Stimulated activated naive CD8-positive, alpha-beta T cell treated with anti-CD3 and anti-CD28 coated beads, Interleukin-15, amount 100 ng/mL, for 72 hours (primary cell): ENCODE measurements around the gene TMEM184B.

Source experiments
- ATAC-seq: fragments of 150-1000 bp; cut with Tn5 transposase; 2 replicates; pipeline ENCODE4 v1.10.0; 2021; ENCODE audit warnings: mild to moderate bottlenecking, moderate library complexity
- DNase-seq, 2 donors: peaks; one replicate each; pipeline ENCODE4 v3.0.0; 2021 to 2022
- H3K27ac Mint-ChIP-seq, 2 donors: one replicate each; pipeline ENCODE4 v1.8.0; 2022; ENCODE audit warnings: mild to moderate bottlenecking in 2 of 2, mixed read lengths in 2 of 2, moderate library complexity in 2 of 2
- H3K27me3 Mint-ChIP-seq: one replicate; pipeline ENCODE4 v1.8.0; 2022; ENCODE audit warnings: mixed read lengths
- H3K4me1 Mint-ChIP-seq: one replicate; pipeline ENCODE4 v1.8.0; 2022; ENCODE audit warnings: mild to moderate bottlenecking, mixed read lengths
- H3K4me3 Mint-ChIP-seq, 2 donors: one replicate each; pipeline ENCODE4 v1.8.0; 2022; ENCODE audit warnings: mild to moderate bottlenecking in 2 of 2, mixed read lengths in 2 of 2, moderate library complexity in 1 of 2
- H3K9me3 Mint-ChIP-seq, 2 donors: one replicate each; pipeline ENCODE4 v1.8.0; 2022; ENCODE audit warnings: mixed read lengths in 2 of 2

TMEM184B gene

DNA sequence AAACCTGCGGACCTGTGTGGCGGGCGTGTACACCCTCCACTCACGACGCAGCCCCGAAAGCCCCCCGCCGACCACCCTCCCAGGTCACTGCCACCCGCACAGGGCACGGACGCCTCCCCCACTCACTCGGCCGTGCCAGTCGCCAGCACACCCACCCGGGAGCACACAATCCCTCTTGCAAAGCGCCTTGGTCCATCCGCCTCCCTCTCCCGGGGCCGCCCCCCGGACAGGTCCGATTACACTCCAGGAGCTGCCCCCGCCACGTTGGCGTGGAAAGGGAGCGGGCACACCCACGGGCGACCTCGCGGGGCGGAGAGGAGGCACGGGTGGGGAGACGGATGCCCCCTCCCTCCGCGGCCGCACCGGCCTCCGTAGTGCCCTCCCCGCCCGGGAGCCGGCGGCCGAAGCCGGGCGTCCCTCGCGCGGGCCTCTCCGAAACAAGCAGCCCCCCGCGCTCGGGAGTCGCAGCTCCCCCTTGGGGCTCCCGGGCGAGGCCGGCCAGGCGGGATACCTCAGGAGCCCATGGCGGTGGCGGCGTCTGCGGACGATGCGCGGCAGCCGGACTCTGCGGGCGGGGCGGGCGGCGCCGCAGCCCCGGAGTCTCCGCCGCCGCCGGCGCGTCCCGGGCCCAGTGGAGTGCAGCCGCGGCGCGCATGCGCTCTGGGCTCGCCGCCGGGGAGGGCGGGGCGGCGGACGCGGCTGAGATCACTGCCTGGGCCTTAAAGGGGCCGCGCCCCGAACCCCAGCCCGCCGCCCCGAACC, at the start of gene TMEM184B:
TMEM184B (minus strand) TSS at position 638 of the 762 bp plus-strand sequence. CDS start 25,049 bp downstream, outside the sequence.
- H3K27me3 Mint-ChIP-seq: peaks cover 8% of the 10 kb centered on the region
- peak within 1 kb of the TSS; percentile 95 to 97 for H3K27ac Mint-ChIP-seq
- peaks cover 53% of the 10 kb centered on the region for H3K4me1 Mint-ChIP-seq
- ATAC-seq: peak; percentile 95
- H3K4me3 Mint-ChIP-seq: peak within 1 kb of the TSS; percentile 87 to 91
- peak; percentile 79 to 87 for DNase-seq
- no peaks in the 10 kb centered on the region for H3K9me3 Mint-ChIP-seq

DNA sequence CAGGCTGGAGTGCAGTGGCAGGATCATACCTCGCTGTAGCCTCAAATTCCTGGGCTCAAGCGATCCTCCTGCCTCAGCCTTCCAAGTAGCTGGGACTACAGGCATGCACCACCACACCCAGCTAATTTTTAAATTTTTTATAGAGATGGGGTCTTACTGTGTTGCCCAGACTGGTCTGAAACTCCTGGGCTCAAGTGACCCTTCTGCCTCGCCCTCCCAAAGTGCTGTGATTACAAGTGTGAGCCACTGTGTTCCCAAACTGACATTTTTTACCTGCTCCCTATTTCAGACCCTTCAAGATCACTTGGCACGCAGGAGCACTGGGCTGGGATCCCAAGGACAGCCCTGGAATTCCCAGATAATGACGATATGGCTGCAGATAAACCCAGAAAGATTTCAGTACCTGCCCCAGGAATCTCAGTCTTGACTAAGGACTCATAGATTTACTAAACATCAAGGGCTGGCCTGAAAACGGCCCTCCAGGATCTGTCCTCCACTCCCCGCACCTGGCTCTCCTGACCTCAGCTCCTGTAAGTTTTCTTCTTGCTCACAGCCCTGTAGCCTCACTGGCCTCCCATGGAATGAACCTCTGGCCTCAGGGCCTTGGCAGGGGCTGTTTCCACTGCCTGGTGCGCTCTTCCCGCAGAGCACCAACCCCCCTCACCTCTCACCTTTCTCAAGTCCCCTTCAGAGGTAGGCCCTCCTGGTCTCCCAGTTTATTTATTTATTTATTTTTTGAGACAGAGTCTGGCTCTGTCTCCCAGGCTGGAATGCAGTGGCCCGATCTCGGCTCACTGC, 48.0 kb upstream of the TMEM184B start:
- Mint-ChIP-seq H3K9me3 (no peaks in the 10 kb centered on the region), H3K27me3 (no peaks in the 10 kb centered on the region), H3K4me3 (no peak overlapping the region), H3K27ac (peak overlapping the region in 1 of 2 donors; percentile 4), H3K4me1 (peaks cover 19% of the 10 kb centered on the region)
- ATAC-seq: no peak
- no peak for DNase-seq

DNA sequence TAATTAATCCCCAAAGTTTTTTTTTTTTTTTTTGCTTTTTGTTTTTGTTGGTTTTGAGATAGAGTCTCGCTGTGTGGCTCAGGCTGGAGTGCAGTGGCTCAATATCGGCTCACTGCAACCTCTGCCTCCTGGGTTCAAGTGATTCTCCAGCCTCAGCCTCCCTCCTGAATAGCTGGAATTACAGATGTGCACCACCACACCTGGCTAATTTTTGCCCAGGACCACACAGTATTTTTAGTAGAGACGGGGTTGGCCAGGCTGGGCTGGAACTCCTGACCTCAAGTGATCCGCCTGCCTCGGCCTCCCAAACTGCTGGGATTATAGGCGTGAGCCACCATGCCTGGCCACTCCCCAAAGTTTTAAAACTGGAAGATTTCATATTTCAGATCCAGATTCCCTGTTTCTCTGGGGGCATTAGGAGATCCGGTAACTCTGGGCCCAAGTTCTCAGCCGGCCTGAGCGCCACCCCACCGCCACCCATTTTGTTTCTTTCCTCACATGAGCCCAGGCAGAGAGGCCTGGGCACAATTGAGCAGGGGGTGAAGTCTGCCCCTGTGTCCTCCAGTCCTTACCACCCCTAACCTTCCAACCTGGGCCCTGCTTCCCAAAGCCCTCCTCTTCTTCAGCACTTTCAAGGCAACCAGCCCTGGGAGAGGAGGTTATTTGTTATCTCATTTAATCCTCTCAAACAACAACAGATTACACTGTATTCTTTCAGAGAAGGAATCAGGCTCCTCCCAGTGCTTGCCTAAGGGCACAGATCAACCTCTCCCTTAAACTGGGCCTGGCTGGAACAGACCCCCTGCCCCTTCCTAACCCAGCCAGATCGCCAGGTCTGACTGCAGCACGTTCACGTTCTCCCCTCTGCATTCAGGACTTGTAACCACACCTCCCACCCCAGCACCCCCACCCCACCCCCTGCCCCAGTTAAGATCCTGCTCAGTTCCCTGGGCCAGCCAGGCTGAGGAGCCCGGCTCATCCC, 46.3 kb upstream of the TMEM184B start:
- H3K27ac Mint-ChIP-seq: peak overlapping the region in 1 of 2 donors; percentile 4
- no peaks in the 10 kb centered on the region for H3K27me3 Mint-ChIP-seq

DNA sequence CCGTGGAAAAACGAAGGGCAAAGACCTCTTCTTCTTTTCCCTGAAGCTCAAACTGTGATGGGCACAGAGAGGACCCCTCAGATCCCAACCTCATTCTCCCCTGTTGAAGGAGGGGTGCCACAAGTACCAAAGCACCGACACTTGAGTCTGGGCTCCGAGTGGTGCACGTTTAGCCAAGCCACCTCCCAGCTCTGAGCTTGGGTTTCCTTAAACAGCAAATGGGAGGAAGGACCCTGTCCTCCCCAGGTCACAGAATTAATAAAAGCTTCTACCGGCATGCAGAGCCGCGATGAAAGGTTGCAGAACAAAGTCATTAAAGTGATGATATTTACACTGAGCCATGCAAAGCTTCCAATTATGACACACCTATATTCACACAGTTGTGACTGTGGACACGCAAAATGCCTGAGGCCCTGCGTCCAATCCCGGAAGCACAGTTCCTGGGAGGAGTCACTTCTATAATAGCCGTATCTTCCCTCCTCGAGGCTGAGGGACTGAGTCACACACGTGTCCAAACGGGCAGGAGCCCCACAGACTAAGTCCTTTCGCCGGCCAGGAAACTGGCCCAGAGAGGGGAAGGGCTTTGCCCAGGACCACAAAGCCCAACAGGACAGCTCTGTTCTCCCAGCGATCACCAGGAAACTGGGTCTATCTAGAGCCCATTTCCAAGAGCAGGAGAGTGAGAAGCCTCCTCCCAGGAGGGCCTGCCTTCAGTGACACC, 45.3 kb upstream of the TMEM184B start:
- DNase-seq: no peak

More for the DNA sequence above, 46.3 kb upstream of the TMEM184B start:
- H3K4me1 Mint-ChIP-seq: peaks cover 36% of the 10 kb centered on the region
- DNase-seq (no peak), ATAC-seq (no peak)
- H3K9me3 Mint-ChIP-seq: no peaks in the 10 kb centered on the region
- H3K4me3 Mint-ChIP-seq: no peak overlapping the region

DNA sequence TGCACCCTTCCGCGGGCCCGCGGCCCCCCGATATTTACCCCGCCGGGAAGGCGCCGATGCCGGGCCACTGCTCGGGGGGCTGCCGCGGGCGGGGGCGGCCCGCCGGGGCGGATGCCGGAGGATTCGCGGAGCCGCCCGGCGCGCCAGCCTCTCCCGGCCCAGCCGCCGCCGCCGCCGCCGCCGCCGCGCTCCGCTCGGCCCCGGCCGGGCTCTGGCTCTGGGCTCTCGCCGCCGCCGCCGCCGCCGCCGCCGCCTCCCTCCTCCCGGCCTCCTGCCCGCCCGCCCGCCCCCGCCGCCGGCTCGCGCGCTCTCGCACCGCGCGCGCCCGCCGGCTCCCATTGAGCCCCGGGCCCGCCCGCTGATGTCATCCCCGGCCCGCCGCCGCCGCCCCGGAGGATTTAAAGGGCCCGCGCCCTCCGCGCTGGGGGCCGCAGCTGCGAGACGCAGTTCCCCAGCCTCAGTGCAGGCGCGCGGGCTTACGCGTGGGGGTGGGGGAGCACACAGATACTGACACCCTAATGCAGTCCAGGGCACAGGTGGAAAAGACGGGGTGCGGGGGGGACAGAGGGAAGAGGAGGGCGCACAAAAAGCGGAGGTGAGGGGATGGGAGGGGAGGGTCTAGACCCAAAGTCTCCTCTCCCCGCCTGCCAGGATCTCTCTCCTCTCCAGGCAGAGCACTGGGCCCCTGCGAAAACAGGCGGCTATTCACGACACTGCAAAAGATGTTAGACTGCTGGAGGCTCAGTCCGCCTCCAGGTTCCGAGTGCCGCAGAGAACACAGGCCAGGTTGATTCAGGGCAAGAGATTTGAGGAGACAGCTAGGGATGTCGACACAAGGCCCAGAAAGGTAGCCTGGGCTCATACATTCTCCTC, 44.5 kb upstream of the TMEM184B start, which contains the start of gene CSNK1E:
CSNK1E (minus strand) TSS at position 312 of the 873 bp plus-strand sequence. CDS start 3,276 bp downstream, outside the sequence.
- H3K27me3 Mint-ChIP-seq: no peaks in the 10 kb centered on the region
- H3K27ac Mint-ChIP-seq: peak within 1 kb of the TSS; percentile 98
- H3K4me3 Mint-ChIP-seq: peak within 1 kb of the TSS; percentile 92 to 95
- ATAC-seq (peak; percentile 65), DNase-seq (peak; percentile 64 to 68)
- peaks cover 53% of the 10 kb centered on the region for H3K4me1 Mint-ChIP-seq
- H3K9me3 Mint-ChIP-seq: no peaks in the 10 kb centered on the region

More for the DNA sequence above, 45.3 kb upstream of the TMEM184B start:
- Mint-ChIP-seq H3K4me3 (peak overlapping the region; percentile 84 to 86), H3K27me3 (no peaks in the 10 kb centered on the region), H3K27ac (peak overlapping the region; percentile 90 to 93), H3K4me1 (peaks cover 45% of the 10 kb centered on the region), H3K9me3 (no peaks in the 10 kb centered on the region)
- no peak for ATAC-seq

DNA sequence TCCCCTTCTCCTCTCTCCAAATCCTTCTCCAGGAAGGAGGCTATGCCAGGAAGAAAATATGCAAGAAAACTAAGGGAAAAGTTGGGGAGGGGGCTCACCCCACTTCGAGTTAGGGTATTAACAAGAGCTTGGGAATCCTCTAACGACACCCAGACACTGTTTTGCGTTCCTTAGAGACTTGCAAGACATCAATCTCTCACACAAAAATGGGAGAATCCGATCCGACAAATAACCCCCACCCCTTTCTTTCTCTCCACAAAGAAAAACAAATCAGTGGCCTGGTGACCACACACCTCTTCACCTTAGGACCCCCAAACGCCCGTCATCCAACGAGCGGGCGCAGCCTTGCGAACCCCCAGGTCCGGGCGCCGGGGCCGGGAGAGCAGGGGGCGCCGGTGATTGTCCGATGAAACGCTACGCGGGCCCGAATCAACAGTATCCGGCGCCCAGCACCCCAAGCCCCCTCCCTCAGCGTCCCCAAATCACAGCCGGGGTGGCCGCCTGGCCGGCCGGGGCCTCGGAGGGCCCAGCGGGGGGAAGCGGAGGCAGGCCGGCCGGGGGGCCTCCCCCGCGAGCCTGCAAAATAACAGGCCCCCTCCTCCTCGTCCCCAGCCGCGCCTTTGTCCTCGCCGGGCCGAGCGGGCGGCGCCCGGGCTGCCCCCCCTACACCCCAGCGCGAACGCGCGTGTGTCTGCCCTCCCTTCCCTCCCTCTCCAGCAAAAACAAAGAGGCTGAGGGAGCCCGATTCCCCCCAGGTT, 43.7 kb upstream of the TMEM184B start:
- Mint-ChIP-seq H3K27ac (peak overlapping the region; percentile 98), H3K4me1 (peaks cover 62% of the 10 kb centered on the region), H3K27me3 (no peaks in the 10 kb centered on the region), H3K4me3 (peak overlapping the region; percentile 92 to 95), H3K9me3 (no peaks in the 10 kb centered on the region)
- peak; percentile 55 to 65 for DNase-seq
- ATAC-seq: peak; percentile 69

DNA sequence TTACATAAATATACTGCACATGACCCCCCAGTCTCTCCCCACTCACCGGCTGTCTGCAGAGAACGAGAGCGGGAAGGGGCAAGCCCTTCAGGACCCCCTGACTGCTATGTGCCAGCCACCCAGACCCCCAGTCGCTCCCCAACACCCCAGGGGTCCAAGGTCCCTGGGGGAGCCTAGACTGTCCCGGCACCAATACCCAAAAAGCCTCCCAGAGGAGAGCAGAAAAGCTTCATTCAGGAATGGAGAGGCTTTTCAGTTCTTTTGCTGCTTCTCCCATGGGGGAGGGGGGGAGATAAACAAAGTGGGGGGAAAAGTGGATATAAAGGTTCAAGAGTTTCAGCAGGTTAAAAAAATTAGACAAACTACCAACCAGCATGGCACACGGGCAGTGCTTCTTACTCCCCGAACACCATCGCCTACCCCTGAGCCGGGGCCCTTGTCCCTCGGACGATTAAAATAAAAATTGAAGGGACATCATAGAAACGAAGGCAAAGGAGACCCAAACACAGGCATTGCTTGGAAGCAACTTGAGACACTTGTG, 43.1 kb upstream of the TMEM184B start:
- Mint-ChIP-seq H3K27me3 (no peaks in the 10 kb centered on the region), H3K9me3 (no peaks in the 10 kb centered on the region), H3K27ac (peak overlapping the region; percentile 98), H3K4me3 (peak overlapping the region; percentile 92 to 95), H3K4me1 (peaks cover 68% of the 10 kb centered on the region)
- DNase-seq: no peak
- ATAC-seq: no peak

DNA sequence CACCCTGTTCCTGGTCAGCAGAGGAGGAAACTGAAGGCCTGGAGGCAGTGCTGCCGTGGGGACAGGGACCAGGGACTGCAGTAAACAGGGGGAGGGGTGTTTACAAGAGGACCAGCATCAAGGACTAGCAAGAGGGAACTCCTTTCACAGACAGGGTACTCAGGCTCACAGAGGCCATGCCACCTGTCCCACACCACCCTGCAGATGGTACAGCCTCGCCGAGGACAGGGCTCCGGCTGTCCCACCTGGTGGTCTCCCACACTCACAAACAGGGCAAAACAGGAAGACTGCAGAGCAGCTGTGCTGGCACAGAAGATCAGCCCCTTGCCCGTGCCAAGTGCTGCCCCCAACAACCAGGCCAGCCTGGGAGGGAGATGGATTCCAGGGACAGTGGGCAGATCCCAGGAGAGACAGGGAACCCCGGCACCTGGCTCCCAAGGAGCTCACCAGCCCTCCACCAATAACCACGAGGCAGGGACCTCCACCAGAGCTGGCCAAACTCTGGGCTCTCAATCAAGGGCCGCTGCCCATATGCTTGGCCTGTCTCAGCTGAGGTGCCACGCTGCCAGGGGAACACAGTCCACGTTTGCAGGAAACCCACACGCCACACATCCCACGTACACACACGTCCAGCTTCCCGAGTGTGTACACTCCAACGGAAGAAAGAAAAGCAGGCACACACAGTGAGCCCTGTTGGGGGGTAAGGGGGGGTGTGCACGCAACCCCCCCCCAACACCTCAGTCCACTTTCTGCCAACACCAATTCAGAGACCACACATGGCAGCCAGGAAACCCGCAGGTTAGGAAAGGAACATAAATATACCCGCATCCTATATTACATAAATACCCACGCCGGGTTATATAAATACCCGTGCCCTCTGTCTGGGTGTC, 42.4 kb upstream of the TMEM184B start:
- ATAC-seq (peak; percentile 8), DNase-seq (peak in 1 of 2 donors; percentile 31)
- H3K27ac Mint-ChIP-seq: peak overlapping the region; percentile 98
- H3K27me3 Mint-ChIP-seq: no peaks in the 10 kb centered on the region
- H3K9me3 Mint-ChIP-seq: no peaks in the 10 kb centered on the region
- H3K4me3 Mint-ChIP-seq: peak overlapping the region; percentile 92 to 95
- H3K4me1 Mint-ChIP-seq: peaks cover 74% of the 10 kb centered on the region

DNA sequence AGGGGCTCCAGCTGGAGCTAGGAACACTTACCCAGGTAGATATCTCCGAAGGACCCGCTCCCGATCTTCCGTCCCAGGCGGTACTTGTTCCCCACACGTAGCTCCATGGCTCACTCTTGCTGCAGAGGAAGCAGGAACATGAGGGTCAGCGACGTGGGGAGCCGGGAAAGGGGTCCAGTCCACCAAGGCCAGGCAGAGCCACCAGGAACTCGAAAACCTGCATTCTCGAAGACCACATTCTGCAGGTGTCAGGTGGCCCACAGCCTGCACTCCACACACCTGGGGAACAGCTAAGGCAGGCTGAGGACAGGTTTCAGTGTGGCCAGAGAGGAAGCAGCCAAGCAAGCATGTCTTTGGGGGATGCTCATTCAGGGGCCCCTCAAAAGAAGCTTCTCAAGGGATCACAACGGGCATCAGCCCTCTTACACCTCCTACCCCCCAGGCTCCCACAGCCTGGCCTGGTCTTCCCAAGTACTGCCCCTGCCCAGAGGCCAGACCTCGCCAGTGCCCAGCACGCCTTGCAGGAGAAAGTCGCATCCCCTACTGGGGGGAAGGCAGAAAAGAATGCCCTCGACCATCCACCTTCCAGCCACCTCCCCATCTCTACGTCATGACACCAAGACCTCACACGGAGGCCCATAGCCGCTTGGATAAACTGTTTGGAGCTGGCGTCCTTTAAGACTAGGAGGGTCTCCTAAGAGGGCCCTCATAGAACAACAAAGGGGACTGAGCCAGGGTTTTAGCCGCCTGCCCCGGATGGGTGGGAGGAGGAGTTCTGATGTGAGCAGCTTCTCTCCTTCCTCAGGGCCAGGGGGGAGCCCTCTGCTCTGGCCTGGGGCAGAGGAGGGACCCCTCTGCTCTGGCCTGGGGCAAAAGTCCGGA, 41.5 kb upstream of the TMEM184B start:
- DNase-seq: no peak
- Mint-ChIP-seq H3K4me1 (peaks cover 79% of the 10 kb centered on the region), H3K4me3 (peak overlapping the region; percentile 92 to 95), H3K27ac (peak overlapping the region; percentile 45 to 52), H3K9me3 (no peaks in the 10 kb centered on the region), H3K27me3 (no peaks in the 10 kb centered on the region)
- ATAC-seq: no peak

GRCh38 chr22:38313384-38313955, 40.7 kb upstream of the TMEM184B start:
- DNase-seq (no peak), ATAC-seq (no peak)
- Mint-ChIP-seq H3K27me3 (no peaks in the 10 kb centered on the region), H3K4me3 (peak overlapping the region; percentile 92 to 95), H3K4me1 (peaks cover 87% of the 10 kb centered on the region), H3K27ac (peak overlapping the region; percentile 30 to 92), H3K9me3 (no peaks in the 10 kb centered on the region)

- H3K4me3 Mint-ChIP-seq: peak overlapping the region in 1 of 2 donors; percentile 5
- H3K27me3 Mint-ChIP-seq: no peaks in the 10 kb centered on the region
- ATAC-seq: no peak
- no peak for DNase-seq
- peaks cover 82% of the 10 kb centered on the region for H3K4me1 Mint-ChIP-seq
- peak overlapping the region; percentile 79 to 94 for H3K27ac Mint-ChIP-seq
- H3K9me3 Mint-ChIP-seq: no peaks in the 10 kb centered on the region
These were observed 39.5 kb upstream of the TMEM184B start for GRCh38 chr22:38312261-38312800.
